Heart left ventricle (tissue), 13 donors: ENCODE measurements around the gene GDF3.

Experiments
- CTCF ChIP-seq, 12 donors: fragments of 200-600 bp; sonication (generic) in 4 of 12; IDR thresholded peaks; one replicate each; pipeline versions ENCODE4 v1.5.0 to v1.8.0; 2018 to 2022; ENCODE audit warnings: antibody characterized with exemption in 12 of 12, mild to moderate bottlenecking in 5 of 12
- POLR2A ChIP-seq, 2 donors: fragments of 450-650 bp; IDR thresholded peaks; one replicate each; pipeline ENCODE4 v1.6.1; 2017; ENCODE audit warnings: antibody characterized with exemption in 2 of 2, mild to moderate bottlenecking in 2 of 2, moderate library complexity in 2 of 2
- donor health status: ischemic (EF 13 %, LVEDD 7.1; RV severe dilation, severe dysfunction).
- donor health status: DM: no; HTN: yes; CAD: no.
- donor health status: DM: no; HTN: no; CAD: no.
- donor health status: ischemic (EF 25% LVEDD 6.9; RV normal size, moderate dysfunction).
- donor health status: ischemic (EF 25% LVEDD 5.7; RV mildly dilated, moderate dysfunction).
- donor health status: ischemic (EF 35%, LVEDD 5.7; RV mildly dilated, moderate dysfunction).
- donor health status: nonischemic (EF 11% LVEDD 7.7; RV severe dilation, severe dysfunction).
- donor health status: DM: yes; HTN: yes; CAD: no.
- donor health status: PGD.
- donor health status: ischemic (EF 29% LVEDD 5.4; RV normal size, mild dysfunction).
- donor health status: nonischemic (EF 23%, LVEDD 6.1; RV moderate dilation, normal function).

- TF ChIP-seq POLR2A (IDR thresholded peaks at IDR 0.05): no peak
- TF ChIP-seq CTCF (IDR thresholded peaks at IDR 0.05): no peak
These were observed 48.5 kb downstream of the GDF3 start for GRCh38 chr12:7647071-7647470.
